Measurements from ENCODE around the gene WIPF2. TPM values are rescaled to one million over a fixed set of nuclear protein-coding genes. Genes with fewer than 3 reads are reported as not detected.

WIPF2 gene
- total RNA-seq, 1 experiment from 2014 or later, result 30.4 TPM

GRCh38 chr17:40278414-40278813 lies 59.3 kb downstream of the WIPF2 start:
- H3K4me1 ChIP-seq (ENCODE audit: control insufficient read depth in 1 of 2, insufficient read depth in 2 of 2, low read length in 2 of 2), result peaks cover 15 to 24% of the 10 kb centered on the region in 2 experiments
- H3K27ac ChIP-seq (ENCODE audit: low read depth, low read length), result no peak overlapping the region
- no peak overlapping the region for H3K4me3 ChIP-seq (replicated peaks in 1 of 2; ENCODE audit: low read depth in 1 of 2, low read length in 2 of 2)
- no peak overlapping the region for H3K4me2 ChIP-seq (ENCODE audit: low read length)
- H3K9ac ChIP-seq (ENCODE audit: low read length), result no peak overlapping the region
- no peak overlapping the region for H2AFZ ChIP-seq (ENCODE audit: low read depth, low read length, poor library complexity, severe bottlenecking)
- intact Hi-C loops (cut with micrococcal nuclease), result no loop called here
- ChIA-PET CTCF (no interaction called here), RAD21 (ENCODE audit: low non-redundant PET in 1 of 2, low total read pairs in 2 of 2, uncharacterized antibody in 2 of 2, unreplicated experiment in 2 of 2) (no interaction called here), POLR2A (no interaction called here)
- H3K9me3 ChIP-seq (ENCODE audit: control insufficient read depth in 1 of 2, insufficient read depth in 1 of 2, low read depth in 1 of 2, low read length in 2 of 2), result no peaks in the 10 kb centered on the region
- no peaks in the 10 kb centered on the region for H3K79me2 ChIP-seq (ENCODE audit: insufficient read depth, low read length)
- no peak for DNase-seq (ENCODE audit: low read depth, low spot score)
- ATAC-seq, result no peak
- BruUV-seq (replicated peaks), result no TSS peak
- H4K20me1 ChIP-seq (ENCODE audit: insufficient read depth), result no peaks in the 10 kb centered on the region
- peaks cover 30 to 42% of the 10 kb centered on the region in 2 experiments; a peak in 3 of 4 replicates for H3K36me3 ChIP-seq (ENCODE audit: control insufficient read depth in 1 of 2, insufficient read depth in 2 of 2, low read length in 2 of 2)
- TF ChIP-seq CEBPB (IDR thresholded peaks at IDR 0.05; ENCODE audit: low read depth) (no peak), MAX (IDR thresholded peaks at IDR 0.05) (no peak), CBX3 (IDR thresholded peaks at IDR 0.05; ENCODE audit: low read depth) (no peak), CTCF (IDR thresholded peaks at IDR 0.05 in 2 of 3, conservative IDR thresholded peaks at IDR 0.05 in 1 of 3; ENCODE audit: borderline replicate concordance in 1 of 3, insufficient read depth in 1 of 3, low read depth in 2 of 3, low read length in 2 of 3) (no peak)
- no peaks in the 10 kb centered on the region for H3K27me3 ChIP-seq (ENCODE audit: insufficient read depth, low read length)
- H3K9me2 ChIP-seq (ENCODE audit: insufficient read depth), result no peaks in the 10 kb centered on the region

GRCh38 chr17:40279402-40279801 lies 60.3 kb downstream of the WIPF2 start:
- RAD21 ChIA-PET (ENCODE audit: low non-redundant PET in 1 of 2, low total read pairs in 2 of 2, uncharacterized antibody in 2 of 2, unreplicated experiment in 2 of 2), result no interaction called here
- H4K20me1 ChIP-seq (ENCODE audit: insufficient read depth), result no peaks in the 10 kb centered on the region
- POLR2A ChIA-PET, result no interaction called here
- H3K27me3 ChIP-seq (ENCODE audit: insufficient read depth, low read length), result no peaks in the 10 kb centered on the region
- H3K9me3 ChIP-seq (ENCODE audit: control insufficient read depth in 1 of 2, insufficient read depth in 1 of 2, low read depth in 1 of 2, low read length in 2 of 2), result no peaks in the 10 kb centered on the region
- no peaks in the 10 kb centered on the region for H3K79me2 ChIP-seq (ENCODE audit: insufficient read depth, low read length)
- H3K36me3 ChIP-seq (ENCODE audit: control insufficient read depth in 1 of 2, insufficient read depth in 2 of 2, low read length in 2 of 2), result peaks cover 30 to 34% of the 10 kb centered on the region in 2 experiments; a peak in 3 of 4 replicates
- intact Hi-C loops (cut with micrococcal nuclease), result no loop called here
- DNase-seq (ENCODE audit: low read depth, low spot score) (no peak), ATAC-seq (no peak)
- peaks cover 24 to 34% of the 10 kb centered on the region in 2 experiments for H3K4me1 ChIP-seq (ENCODE audit: control insufficient read depth in 1 of 2, insufficient read depth in 2 of 2, low read length in 2 of 2)
- no peak overlapping the region for H2AFZ ChIP-seq (ENCODE audit: low read depth, low read length, poor library complexity, severe bottlenecking)
- BruUV-seq (replicated peaks), result no TSS peak
- no peak for TF ChIP-seq POLR2A (IDR thresholded peaks at IDR 0.05; ENCODE audit: borderline replicate concordance, extremely low read depth, insufficient read depth, insufficient read length)
- no peak for TF ChIP-seq TCF7L2 (IDR thresholded peaks at IDR 0.05; ENCODE audit: borderline replicate concordance, extremely low read depth, insufficient read depth, insufficient read length)
- TF ChIP-seq SIN3A (IDR thresholded peaks at IDR 0.05; ENCODE audit: low read depth), result no peak
- no peak for TF ChIP-seq POLR2AphosphoS5 (IDR thresholded peaks at IDR 0.05; ENCODE audit: low read depth, low read length)
- TF ChIP-seq EGR1 (IDR thresholded peaks at IDR 0.05; ENCODE audit: low read depth), result no peak
- H3K4me2 ChIP-seq (ENCODE audit: low read length), result no peak overlapping the region
- no peak overlapping the region for H3K27ac ChIP-seq (ENCODE audit: low read depth, low read length)
- no peak overlapping the region for H3K9ac ChIP-seq (ENCODE audit: low read length)
- H3K4me3 ChIP-seq (replicated peaks in 1 of 2; ENCODE audit: low read depth in 1 of 2, low read length in 2 of 2), result no peak overlapping the region
- CTCF ChIA-PET, result no interaction called here
- H3K9me2 ChIP-seq (ENCODE audit: insufficient read depth), result no peaks in the 10 kb centered on the region

Measured in HCT116 (cell line).